WI38 (cell line): ENCODE measurements around the gene C4B.
"Not testable (repeated sequence)": the region's sequence is repeated elsewhere in the genome, so short reads cannot be mapped to it uniquely, and the experiment has no call there.

Experiments
- H3K4me3 ChIP-seq: 2 replicates; pipeline ENCODE4 v1.5.1; 2011; ENCODE audit warnings: low read depth, mild to moderate bottlenecking, control low read depth, low read length

Gene C4B

DNA sequence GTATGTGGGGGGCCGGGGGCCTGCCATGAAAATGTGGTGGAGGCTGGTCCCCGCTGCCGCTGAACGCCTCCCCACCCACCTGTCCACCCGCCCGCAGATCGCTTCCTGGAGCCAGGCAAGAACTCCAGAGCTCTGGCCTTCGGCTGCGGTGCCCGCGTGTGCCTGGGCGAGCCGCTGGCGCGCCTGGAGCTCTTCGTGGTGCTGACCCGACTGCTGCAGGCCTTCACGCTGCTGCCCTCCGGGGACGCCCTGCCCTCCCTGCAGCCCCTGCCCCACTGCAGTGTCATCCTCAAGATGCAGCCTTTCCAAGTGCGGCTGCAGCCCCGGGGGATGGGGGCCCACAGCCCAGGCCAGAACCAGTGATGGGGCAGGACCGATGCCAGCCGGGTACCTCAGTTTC is 6.6 kb upstream of the C4B start:
- H3K4me3 ChIP-seq = not testable (repeated sequence)

DNA sequence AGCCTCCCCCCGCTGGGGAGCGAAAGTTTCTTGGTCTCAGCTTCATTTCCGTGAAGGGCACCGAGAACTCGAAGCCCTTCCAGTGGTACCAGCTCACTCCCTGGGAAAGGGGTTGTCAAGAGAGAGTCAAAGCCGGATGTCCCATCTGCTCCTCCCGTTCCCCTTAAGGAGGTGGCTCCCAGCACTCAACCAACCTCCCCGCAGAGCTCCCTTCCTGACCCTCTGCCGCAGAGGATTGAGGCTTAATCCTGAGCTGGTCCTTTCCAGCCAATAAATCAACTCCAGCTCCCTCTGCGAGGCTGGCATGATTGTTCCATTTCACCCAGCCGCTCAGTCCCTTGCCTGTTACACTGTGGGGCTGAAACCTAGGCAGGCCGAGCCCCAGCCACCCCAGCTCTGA is 6.0 kb upstream of the C4B start:
- not testable (repeated sequence) for H3K4me3 ChIP-seq

DNA sequence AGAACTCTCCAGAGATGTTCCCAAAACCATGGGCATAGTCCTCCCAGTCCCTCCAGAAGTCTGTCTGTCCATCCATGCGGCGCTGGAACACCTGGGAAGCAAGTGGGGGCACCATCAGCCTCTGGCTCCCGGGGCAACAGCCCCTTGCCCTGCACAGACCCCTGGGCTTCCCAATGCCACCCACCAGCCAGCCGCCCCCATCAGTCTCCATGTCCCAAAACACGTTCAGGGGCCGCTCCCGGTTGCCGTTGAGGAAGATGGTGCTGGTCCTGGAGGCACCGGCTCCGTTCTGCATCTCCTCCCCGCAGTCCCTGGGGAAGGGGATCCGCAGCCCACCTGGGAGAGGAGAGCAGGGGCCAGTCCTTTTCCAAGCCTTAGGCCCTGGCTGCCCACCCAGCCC is 5.1 kb upstream of the C4B start:
- not testable (repeated sequence) for H3K4me3 ChIP-seq

DNA sequence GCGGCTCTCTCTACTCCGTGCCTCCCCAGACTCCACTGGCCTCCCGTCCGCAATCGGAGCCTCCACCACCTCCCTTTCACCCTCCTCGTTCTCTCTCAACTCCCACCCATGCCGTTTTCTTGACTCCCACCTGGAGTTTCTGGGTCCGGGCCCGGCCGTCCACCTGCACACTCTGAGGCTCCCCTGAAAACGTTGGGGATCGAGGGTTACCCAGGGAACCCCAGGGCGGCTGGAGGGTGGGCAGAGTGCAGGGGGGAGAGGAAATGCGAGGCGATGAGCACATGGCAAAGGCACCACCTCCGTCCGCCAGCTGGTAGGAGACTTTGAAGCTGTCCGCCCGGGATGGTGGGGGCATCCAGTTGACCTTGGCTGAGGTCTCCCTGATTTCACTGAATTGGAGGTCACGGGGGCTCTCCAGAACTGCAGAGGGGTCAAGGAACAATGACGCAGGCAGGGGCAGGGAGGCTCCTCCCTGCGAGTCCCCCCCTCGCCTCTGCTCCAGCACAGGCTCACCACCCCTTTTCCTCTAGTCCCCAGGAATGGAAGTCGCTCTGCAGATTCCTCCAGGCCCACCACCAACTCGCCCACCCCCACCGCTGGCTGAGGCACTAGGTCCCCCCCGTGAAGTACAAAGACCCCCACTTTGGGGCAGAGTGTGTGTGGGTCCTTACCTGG is 3.6 kb upstream of the C4B start:
- H3K4me3 ChIP-seq = not testable (repeated sequence)

DNA sequence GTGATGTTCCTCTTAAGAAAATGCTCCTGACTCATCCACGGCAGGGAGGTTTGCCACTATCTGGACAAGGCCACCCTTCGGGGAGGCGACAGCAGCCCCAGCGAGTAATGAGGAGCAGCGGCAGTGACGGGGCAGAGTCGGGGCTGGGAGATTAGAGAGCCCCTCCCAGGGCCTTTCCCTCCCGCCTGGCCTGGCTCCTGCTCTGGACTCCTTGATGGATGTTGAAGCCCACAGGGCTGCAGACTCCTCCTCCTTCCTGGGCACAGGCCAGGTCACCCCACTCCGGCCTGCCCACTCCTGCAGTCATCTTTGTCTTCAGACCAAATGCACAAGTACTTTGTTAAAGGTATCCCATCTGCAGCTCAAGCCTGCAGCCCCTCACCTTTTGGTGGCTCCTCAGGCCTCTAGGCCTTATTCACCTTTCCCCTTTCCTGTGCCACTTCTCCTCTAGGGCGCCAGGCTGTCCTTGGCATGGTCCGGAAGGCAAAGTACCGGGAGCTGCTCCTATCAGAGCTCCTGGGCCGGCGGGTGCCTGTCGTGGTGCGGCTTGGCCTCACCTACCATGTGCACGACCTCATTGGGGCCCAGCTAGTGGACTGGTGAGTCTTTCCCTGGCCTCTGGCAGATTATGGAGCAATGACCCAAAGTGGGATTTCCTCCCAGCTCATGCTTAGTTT is 1.5 kb upstream of the C4B start:
- H3K4me3 ChIP-seq = not testable (repeated sequence)

DNA sequence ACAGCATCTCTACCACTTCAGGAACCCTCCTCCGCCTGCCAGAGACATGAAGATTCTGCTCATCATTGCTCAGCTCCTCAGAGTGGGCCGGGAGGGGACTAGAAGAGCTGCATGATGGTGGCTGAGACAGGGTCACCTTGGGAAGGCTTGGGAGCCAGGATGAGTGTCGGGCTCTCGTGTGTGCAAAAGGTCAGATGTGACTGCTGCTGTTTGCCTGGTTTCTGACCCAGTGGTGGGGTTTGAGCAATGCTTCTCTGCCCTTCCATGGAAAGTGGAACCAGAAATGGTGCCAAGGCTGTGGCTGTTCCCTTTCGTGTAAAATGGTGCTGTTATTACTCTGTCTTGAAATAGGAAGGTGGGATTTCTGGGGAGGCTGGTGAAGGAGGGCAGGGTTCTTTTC is 857 bp upstream of the C4B start:
- not testable (repeated sequence) for H3K4me3 ChIP-seq

DNA sequence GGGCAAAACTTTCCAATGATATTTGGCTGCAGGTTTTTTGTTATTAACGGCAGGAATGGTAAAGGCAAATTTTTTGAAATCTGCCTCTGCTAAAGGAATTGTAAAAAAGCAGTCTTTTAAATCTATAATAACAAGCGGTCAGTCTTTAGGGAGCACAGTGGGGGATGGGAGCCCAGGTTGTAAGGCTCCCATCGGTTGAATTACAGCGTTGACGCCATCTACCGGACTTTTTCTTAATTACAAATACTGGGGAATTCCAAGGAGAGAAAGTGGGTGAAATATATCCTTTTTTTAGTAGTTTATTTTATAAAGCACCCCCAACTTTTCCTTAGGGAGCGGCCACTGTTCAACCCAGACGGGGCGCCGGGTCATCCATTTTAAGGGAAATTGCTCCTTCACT is 7.5 kb downstream of the C4B start:
- not testable (repeated sequence) for H3K4me3 ChIP-seq

DNA sequence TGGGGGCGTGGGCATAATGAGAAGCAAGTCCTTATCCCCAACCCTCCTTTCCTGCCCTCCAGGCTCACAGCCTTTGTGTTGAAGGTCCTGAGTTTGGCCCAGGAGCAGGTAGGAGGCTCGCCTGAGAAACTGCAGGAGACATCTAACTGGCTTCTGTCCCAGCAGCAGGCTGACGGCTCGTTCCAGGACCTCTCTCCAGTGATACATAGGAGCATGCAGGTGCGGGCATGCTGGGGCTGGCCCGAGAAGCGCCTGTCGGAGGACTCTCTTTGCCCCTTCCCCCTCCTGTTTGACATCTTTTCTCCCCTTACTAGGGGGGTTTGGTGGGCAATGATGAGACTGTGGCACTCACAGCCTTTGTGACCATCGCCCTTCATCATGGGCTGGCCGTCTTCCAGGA is 14.0 kb downstream of the C4B start:
- H3K4me3 ChIP-seq = not testable (repeated sequence)

DNA sequence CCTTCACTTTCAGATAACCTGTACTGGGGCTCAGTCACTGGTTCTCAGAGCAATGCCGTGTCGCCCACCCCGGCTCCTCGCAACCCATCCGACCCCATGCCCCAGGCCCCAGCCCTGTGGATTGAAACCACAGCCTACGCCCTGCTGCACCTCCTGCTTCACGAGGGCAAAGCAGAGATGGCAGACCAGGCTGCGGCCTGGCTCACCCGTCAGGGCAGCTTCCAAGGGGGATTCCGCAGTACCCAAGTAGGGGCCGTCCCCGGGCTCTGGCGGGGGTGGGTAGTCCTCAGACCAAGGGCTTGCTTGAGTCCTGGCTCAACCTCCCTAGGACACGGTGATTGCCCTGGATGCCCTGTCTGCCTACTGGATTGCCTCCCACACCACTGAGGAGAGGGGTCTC is 15.0 kb downstream of the C4B start:
- not testable (repeated sequence) for H3K4me3 ChIP-seq

DNA sequence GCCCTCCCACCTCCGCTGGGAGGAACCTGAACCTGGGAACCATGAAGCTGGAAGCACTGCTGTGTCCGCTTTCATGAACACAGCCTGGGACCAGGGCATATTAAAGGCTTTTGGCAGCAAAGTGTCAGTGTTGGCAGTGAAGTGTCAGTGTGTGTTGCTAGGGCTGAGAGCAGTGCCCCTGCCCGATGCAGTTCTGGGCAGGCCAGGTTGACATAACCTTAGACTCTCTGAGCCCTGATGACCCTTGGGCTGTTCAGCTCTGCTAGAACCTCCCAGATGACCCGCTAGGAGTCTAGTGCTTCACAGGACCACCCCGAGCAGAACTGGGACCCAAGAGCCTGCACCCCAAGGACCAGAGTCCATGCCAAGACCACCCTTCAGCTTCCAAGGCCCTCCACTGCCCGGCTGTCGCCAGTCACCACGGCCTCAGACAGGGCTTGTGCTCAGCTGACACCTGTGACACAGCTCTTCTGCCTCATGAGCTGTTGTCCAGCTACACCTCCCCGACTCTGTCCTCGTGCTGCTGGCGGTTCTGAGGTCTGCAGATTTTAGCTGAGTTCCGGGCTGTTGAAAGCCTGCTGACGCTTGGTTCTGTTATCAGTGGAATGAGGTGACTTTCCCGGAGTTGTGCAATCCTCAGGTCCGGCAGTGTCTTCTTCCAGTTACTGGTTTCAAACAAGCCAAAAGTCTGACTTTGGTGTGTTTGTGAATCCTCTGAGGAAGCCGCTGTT is 20.9 kb downstream of the C4B start:
- not testable (repeated sequence) for H3K4me3 ChIP-seq

DNA sequence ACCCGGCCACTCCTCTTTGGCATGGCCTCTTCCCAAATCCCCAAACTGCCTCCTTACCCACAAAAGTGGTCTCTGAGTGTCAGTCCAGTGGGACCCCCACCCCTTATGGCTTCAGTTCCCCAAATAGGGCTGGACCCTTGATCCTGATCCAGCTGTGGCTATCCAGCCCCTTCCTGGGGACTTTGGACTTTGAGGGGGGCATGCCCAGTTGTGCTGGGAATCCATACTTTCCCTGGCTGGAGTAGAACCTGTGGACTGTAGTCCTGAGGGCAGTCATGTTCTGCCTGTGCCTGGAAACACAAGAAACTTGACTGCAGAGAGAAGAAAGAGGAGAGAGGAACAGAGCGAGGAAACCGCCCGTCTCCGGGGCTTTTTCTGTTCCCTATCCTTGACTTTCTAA is 22.5 kb downstream of the C4B start:
- not testable (repeated sequence) for H3K4me3 ChIP-seq

DNA sequence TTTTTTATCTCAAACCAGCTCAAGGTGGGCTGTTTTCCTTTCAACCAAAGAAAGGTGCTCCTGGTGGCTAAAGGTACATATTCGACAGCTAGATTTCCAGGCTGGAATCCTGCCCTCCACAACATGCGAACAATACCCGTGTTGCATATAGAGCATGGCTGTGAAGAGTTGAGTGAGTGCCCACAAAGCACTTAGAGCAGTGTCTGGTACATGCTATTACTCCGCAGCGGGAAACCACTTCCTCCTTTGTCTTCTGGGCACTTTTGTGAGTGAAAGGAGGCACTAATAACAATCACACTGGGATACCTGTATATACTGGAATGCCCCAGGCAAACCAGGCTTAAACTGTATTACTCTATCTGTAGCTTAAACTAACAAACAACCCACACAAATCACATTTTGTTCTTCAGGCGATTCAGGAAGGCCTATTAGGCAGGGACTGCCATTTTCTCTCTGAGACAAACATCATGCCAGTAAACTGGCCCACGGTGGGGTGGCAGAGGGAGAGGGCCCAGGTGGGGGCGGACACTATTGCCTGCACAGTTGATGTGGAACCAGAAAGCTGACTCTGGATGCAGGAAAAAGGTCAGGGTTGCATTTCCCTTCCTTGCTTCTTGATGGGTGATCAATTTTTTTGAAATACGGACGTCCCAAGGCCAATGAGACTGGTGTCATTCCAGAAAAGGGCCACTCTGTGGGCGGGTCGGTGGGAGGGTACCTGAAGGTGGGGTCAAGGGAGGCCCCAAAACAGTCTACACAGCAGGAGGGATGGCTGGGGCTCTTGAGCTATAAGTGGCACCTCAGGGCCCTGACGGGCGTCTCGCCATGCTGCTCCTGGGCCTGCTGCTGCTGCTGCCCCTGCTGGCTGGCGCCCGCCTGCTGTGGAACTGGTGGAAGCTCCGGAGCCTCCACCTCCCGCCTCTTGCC is 23.3 kb downstream of the C4B start, which contains the start of gene CYP21A2:
CYP21A2 (plus strand) TSS at position 818 of the 927 bp plus-strand sequence; CDS start at position 826, 8 bp downstream.
- not testable (repeated sequence) for H3K4me3 ChIP-seq

DNA sequence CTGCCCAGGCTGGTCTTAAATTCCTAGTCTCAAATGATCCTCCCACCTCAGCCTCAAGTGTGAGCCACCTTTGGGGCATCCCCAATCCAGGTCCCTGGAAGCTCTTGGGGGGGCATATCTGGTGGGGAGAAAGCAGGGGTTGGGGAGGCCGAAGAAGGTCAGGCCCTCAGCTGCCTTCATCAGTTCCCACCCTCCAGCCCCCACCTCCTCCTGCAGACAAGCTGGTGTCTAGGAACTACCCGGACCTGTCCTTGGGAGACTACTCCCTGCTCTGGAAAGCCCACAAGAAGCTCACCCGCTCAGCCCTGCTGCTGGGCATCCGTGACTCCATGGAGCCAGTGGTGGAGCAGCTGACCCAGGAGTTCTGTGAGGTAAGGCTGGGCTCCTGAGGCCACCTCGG is 24.3 kb downstream of the C4B start:
- H3K4me3 ChIP-seq = not testable (repeated sequence)

DNA sequence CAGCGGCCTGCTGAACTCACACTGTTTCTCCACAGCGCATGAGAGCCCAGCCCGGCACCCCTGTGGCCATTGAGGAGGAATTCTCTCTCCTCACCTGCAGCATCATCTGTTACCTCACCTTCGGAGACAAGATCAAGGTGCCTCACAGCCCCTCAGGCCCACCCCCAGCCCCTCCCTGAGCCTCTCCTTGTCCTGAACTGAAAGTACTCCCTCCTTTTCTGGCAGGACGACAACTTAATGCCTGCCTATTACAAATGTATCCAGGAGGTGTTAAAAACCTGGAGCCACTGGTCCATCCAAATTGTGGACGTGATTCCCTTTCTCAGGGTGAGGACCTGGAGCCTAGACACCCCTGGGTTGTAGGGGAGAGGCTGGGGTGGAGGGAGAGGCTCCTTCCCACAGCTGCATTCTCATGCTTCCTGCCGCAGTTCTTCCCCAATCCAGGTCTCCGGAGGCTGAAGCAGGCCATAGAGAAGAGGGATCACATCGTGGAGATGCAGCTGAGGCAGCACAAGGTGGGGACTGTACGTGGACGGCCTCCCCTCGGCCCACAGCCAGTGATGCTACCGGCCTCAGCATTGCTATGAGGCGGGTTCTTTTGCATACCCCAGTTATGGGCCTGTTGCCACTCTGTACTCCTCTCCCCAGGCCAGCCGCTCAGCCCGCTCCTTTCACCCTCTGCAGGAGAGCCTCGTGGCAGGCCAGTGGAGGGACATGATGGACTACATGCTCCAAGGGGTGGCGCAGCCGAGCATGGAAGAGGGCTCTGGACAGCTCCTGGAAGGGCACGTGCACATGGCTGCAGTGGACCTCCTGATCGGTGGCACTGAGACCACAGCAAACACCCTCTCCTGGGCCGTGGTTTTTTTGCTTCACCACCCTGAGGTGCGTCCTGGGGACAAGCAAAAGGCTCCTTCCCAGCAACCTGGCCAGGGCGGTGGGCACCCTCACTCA is 25.0 kb downstream of the C4B start:
- not testable (repeated sequence) for H3K4me3 ChIP-seq

DNA sequence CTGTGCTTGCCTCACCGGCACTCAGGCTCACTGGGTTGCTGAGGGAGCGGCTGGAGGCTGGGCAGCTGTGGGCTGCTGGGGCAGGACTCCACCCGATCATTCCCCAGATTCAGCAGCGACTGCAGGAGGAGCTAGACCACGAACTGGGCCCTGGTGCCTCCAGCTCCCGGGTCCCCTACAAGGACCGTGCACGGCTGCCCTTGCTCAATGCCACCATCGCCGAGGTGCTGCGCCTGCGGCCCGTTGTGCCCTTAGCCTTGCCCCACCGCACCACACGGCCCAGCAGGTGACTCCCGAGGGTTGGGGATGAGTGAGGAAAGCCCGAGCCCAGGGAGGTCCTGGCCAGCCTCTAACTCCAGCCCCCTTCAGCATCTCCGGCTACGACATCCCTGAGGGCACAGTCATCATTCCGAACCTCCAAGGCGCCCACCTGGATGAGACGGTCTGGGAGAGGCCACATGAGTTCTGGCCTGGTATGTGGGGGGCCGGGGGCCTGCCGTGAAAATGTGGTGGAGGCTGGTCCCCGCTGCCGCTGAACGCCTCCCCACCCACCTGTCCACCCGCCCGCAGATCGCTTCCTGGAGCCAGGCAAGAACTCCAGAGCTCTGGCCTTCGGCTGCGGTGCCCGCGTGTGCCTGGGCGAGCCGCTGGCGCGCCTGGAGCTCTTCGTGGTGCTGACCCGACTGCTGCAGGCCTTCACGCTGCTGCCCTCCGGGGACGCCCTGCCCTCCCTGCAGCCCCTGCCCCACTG is 25.9 kb downstream of the C4B start:
- not testable (repeated sequence) for H3K4me3 ChIP-seq

DNA sequence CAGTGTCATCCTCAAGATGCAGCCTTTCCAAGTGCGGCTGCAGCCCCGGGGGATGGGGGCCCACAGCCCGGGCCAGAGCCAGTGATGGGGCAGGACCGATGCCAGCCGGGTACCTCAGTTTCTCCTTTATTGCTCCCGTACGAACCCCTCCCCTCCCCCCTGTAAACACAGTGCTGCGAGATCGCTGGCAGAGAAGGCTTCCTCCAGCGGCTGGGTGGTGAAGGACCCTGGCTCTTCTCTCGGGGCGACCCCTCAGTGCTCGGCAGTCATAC is 26.4 kb downstream of the C4B start:
- not testable (repeated sequence) for H3K4me3 ChIP-seq

DNA sequence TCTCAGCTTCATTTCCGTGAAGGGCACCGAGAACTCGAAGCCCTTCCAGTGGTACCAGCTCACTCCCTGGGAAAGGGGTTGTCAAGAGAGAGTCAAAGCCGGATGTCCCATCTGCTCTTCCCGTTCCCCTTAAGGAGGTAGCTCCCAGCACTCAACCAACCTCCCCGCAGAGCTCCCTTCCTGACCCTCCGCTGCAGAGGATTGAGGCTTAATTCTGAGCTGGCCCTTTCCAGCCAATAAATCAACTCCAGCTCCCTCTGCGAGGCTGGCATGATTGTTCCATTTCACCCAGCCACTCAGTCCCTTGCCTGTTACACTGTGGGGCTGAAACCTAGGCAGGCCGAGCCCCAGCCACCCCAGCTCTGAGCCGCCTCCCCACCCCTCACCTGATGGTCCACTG is 26.8 kb downstream of the C4B start:
- not testable (repeated sequence) for H3K4me3 ChIP-seq

DNA sequence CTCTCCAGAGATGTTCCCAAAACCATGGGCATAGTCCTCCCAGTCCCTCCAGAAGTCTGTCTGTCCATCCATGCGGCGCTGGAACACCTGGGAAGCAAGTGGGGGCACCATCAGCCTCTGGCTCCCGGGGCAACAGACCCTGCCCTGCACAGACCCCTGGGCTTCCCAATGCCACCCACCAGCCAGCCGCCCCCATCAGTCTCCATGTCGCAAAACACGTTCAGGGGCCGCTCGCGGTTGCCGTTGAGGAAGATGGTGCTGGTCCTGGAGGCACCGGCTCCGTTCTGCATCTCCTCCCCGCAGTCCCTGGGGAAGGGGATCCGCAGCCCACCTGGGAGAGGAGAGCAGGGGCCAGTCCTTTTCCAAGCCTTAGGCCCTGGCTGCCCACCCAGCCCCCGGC is 27.7 kb downstream of the C4B start:
- not testable (repeated sequence) for H3K4me3 ChIP-seq
